Esophagus squamous epithelium (tissue), 4 donors: ENCODE data around the gene ELAPOR2.

Experiments
- POLR2A ChIP-seq, 4 donors: fragments of 450-650 bp; IDR thresholded peaks; one replicate each; pipeline ENCODE4 v1.6.1; 2017; ENCODE audit warnings: antibody characterized with exemption in 4 of 4, mild to moderate bottlenecking in 4 of 4, moderate library complexity in 3 of 4
- TF ChIP-seq, protein P1 (sequence below), 6 experiments: fragments of 450-650 bp in 4 of 6; fragments of 200-600 bp in 2 of 6; sonication (generic) in 2 of 6; IDR thresholded peaks; one replicate each; pipeline ENCODE4 v1.5.1; 2016 to 2019; ENCODE audit warnings: antibody characterized with exemption in 6 of 6, mild to moderate bottlenecking in 4 of 6, moderate library complexity in 4 of 6

DNA sequence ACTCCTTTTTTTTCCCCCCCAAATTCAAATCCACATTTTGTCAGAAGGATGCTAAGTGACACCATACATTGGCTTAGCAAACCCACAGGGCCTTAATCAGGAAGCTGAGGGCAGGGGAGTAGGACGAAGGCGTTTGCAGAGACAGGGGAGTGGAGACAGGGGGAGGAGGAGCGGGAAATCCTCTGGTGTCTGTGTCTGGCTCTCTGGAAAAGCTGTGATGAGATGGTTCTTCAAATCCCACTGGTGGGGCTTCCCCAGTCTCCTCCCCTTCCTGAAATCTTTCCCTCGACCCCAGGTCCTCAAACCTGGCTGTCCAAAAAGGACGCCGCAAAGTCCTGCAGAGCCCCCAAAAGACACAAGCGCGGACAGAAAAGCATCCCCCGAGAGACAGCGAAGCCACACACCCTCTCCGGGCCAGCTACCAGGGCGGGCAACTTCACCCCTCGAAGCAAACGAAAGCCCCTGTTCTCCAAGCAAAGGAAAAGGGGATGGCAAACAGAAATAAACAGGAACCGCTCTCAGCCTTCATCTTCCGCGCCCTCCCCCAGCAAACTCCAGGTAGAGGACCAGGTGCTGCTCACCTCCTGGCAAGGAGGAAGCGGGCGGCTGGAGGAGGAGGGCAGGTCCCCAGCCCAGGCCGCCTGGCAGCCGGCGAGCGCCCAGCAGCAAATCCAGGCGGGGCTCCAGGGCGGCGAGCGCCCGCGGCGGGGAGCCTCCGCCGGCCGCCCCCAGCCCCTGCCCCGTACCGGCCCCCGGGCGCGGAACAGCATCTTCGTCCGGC, 520 bp downstream of the ELAPOR2 start:
- TF ChIP-seq, protein P1, sequence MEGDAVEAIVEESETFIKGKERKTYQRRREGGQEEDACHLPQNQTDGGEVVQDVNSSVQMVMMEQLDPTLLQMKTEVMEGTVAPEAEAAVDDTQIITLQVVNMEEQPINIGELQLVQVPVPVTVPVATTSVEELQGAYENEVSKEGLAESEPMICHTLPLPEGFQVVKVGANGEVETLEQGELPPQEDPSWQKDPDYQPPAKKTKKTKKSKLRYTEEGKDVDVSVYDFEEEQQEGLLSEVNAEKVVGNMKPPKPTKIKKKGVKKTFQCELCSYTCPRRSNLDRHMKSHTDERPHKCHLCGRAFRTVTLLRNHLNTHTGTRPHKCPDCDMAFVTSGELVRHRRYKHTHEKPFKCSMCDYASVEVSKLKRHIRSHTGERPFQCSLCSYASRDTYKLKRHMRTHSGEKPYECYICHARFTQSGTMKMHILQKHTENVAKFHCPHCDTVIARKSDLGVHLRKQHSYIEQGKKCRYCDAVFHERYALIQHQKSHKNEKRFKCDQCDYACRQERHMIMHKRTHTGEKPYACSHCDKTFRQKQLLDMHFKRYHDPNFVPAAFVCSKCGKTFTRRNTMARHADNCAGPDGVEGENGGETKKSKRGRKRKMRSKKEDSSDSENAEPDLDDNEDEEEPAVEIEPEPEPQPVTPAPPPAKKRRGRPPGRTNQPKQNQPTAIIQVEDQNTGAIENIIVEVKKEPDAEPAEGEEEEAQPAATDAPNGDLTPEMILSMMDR (IDR thresholded peaks at IDR 0.05): no peak
- TF ChIP-seq POLR2A (IDR thresholded peaks at IDR 0.05): no peak
